Glutamatergic neuron (in vitro differentiated cells): ENCODE data around the gene GMCL2. TPM values are rescaled to one million over a fixed set of nuclear protein-coding genes. Genes with fewer than 3 reads are reported as not detected.

Experiments used
- DNase-seq: peaks from one replicate; pipeline ENCODE4 v3.0.0; 2022
- H3K27ac Mint-ChIP-seq: one replicate; pipeline ENCODE4 v1.8.0; 2020; ENCODE audit warnings: mild to moderate bottlenecking, mixed read lengths, inconsistent platforms; ENCODE audit not compliant: unreplicated experiment
- H3K27me3 Mint-ChIP-seq: one replicate; pipeline ENCODE4 v1.8.0; 2020; ENCODE audit warnings: mild to moderate bottlenecking, moderate library complexity, mixed read lengths, inconsistent platforms; ENCODE audit not compliant: unreplicated experiment
- H3K36me3 Mint-ChIP-seq: one replicate; pipeline ENCODE4 v1.8.0; 2020; ENCODE audit warnings: mild to moderate bottlenecking, mixed read lengths, inconsistent platforms; ENCODE audit not compliant: unreplicated experiment
- H3K4me1 Mint-ChIP-seq: one replicate; pipeline ENCODE4 v1.8.0; 2020; ENCODE audit warnings: mild to moderate bottlenecking, low read depth, mixed read lengths, inconsistent platforms; ENCODE audit not compliant: unreplicated experiment
- H3K4me3 Mint-ChIP-seq: one replicate; pipeline ENCODE4 v1.8.0; 2020; ENCODE audit warnings: mild to moderate bottlenecking, mixed read lengths, inconsistent platforms; ENCODE audit not compliant: unreplicated experiment
- H3K9me3 Mint-ChIP-seq: one replicate; pipeline ENCODE4 v1.8.0; 2020; ENCODE audit warnings: mild to moderate bottlenecking, moderate library complexity, mixed read lengths, inconsistent platforms; ENCODE audit not compliant: unreplicated experiment
- total RNA-seq: library from RNA; stranded (reverse); fragmentation: NEBNext Ultra II Directional; extraction: Animal tissue kit (Norgen Biotek cat#: 25700); gene quantifications from one replicate; pipeline ENCODE4 v1.2.1, GENCODE V29; 2021; ENCODE audit not compliant: unreplicated experiment
- TF ChIP-seq, protein P1 (sequence below): fragments of 200-600 bp; sonication (generic); IDR thresholded peaks from one replicate; pipeline ENCODE4 v1.5.0; 2021; ENCODE audit not compliant: partially characterized antibody, unreplicated experiment

Gene GMCL2
- total RNA-seq, 1 donor from 2014 or later: not detected

- no peak for DNase-seq
- H3K36me3 Mint-ChIP-seq: no peaks in the 10 kb centered on the region
- H3K27me3 Mint-ChIP-seq: peaks cover 7% of the 10 kb centered on the region
- no peak overlapping the region for H3K27ac Mint-ChIP-seq
- peaks cover 7% of the 10 kb centered on the region for H3K9me3 Mint-ChIP-seq
- TF ChIP-seq, protein P1, sequence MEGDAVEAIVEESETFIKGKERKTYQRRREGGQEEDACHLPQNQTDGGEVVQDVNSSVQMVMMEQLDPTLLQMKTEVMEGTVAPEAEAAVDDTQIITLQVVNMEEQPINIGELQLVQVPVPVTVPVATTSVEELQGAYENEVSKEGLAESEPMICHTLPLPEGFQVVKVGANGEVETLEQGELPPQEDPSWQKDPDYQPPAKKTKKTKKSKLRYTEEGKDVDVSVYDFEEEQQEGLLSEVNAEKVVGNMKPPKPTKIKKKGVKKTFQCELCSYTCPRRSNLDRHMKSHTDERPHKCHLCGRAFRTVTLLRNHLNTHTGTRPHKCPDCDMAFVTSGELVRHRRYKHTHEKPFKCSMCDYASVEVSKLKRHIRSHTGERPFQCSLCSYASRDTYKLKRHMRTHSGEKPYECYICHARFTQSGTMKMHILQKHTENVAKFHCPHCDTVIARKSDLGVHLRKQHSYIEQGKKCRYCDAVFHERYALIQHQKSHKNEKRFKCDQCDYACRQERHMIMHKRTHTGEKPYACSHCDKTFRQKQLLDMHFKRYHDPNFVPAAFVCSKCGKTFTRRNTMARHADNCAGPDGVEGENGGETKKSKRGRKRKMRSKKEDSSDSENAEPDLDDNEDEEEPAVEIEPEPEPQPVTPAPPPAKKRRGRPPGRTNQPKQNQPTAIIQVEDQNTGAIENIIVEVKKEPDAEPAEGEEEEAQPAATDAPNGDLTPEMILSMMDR: no peak
- peaks cover 1% of the 10 kb centered on the region for H3K4me1 Mint-ChIP-seq
- no peak overlapping the region for H3K4me3 Mint-ChIP-seq
These were observed 25.9 kb upstream of the GMCL2 start for GRCh38 chr5:178213003-178213461.

DNA sequence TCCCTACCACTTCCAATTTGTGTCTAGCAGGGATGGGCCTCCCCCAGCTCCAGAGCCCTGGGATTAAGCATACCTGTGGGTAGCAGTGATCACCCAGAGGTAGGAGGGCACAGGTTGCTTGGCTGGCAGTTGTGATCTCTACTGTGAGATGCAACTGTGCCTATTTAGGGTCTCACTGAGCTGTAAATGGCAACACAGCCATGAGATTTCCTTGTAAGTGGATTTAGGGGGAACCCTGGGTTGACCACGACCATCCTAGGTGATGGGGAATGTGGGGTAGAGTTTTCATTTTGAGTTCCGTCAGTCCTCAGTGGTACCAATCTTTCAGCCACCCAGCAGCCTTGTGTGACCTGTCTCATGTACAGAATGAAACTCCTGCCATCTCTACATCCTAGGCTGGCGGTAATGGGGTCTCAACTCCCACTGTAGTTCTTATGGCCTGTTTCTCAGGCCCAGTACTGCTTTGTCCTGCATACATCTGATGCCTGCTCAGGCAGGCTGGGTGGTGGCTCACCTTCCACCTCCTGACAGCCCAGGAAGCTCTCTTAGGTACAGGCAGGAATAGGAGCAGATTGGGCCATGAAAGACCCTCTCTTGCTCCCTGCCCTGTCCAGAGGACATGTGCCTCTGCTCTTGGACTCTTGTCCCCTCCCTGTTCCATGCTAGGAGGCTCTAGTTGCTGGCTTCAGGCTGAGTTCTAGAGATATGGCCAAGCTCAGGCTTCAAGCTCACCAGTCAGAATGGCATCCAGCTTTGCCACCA lies 25.3 kb upstream of the GMCL2 start:
- H3K36me3 Mint-ChIP-seq: no peaks in the 10 kb centered on the region
- TF ChIP-seq, protein P1: no peak
- H3K9me3 Mint-ChIP-seq: peaks cover 7% of the 10 kb centered on the region
- H3K4me3 Mint-ChIP-seq: no peak overlapping the region
- H3K4me1 Mint-ChIP-seq: peaks cover 4% of the 10 kb centered on the region
- DNase-seq: no peak
- H3K27me3 Mint-ChIP-seq: peaks cover 7% of the 10 kb centered on the region
- H3K27ac Mint-ChIP-seq: no peak overlapping the region

GRCh38 chr5:178211095-178212048 lies 24.2 kb upstream of the GMCL2 start:
- Mint-ChIP-seq H3K4me3 (no peak overlapping the region), H3K4me1 (peaks cover 6% of the 10 kb centered on the region), H3K27ac (peak overlapping the region; percentile 43), H3K27me3 (peaks cover 7% of the 10 kb centered on the region), H3K9me3 (peaks cover 10% of the 10 kb centered on the region), H3K36me3 (no peaks in the 10 kb centered on the region)
- TF ChIP-seq, protein P1: no peak
- DNase-seq: no peak

- H3K4me3 Mint-ChIP-seq: no peak overlapping the region
- no peak overlapping the region for H3K27ac Mint-ChIP-seq
- peaks cover 7% of the 10 kb centered on the region for H3K27me3 Mint-ChIP-seq
- TF ChIP-seq, protein P1: no peak
- peaks cover 13% of the 10 kb centered on the region for H3K4me1 Mint-ChIP-seq
- H3K9me3 Mint-ChIP-seq: peaks cover 15% of the 10 kb centered on the region
- DNase-seq: no peak
- H3K36me3 Mint-ChIP-seq: no peaks in the 10 kb centered on the region
These were observed 23.5 kb upstream of the GMCL2 start for GRCh38 chr5:178210686-178211085.
